ENCODE measurements around the gene PACS2.

The PACS2 gene

GRCh38 chr14:105375635-105376057, 61.1 kb downstream of the PACS2 start:
- no peak for DNase-seq

GRCh38 chr14:105376521-105377440, 62.2 kb downstream of the PACS2 start:
- DNase-seq: no peak

- DNase-seq: no peak
These were observed 63.1 kb downstream of the PACS2 start for GRCh38 chr14:105377555-105378182.

GRCh38 chr14:105378199-105378598, 63.7 kb downstream of the PACS2 start:
- DNase-seq: no peak

GRCh38 chr14:105378873-105379685, 64.5 kb downstream of the PACS2 start:
- DNase-seq: no peak

- DNase-seq: no peak
These were observed 65.4 kb downstream of the PACS2 start for GRCh38 chr14:105379946-105380345.

- no peak for DNase-seq
These were observed 66.2 kb downstream of the PACS2 start for GRCh38 chr14:105380756-105381155.

- no peak for DNase-seq
These were observed 67.1 kb downstream of the PACS2 start for GRCh38 chr14:105381446-105382342.

- DNase-seq: no peak
These were observed 68.0 kb downstream of the PACS2 start for GRCh38 chr14:105382343-105383082.

- no peak for DNase-seq
These were observed 68.7 kb downstream of the PACS2 start for GRCh38 chr14:105383083-105383730.

GRCh38 chr14:105384041-105384557, 69.6 kb downstream of the PACS2 start:
- DNase-seq: no peak

- DNase-seq: no peak
These were observed 70.2 kb downstream of the PACS2 start for GRCh38 chr14:105384605-105385321.

GRCh38 chr14:105385322-105385637, 70.7 kb downstream of the PACS2 start:
- DNase-seq: no peak

- DNase-seq: no peak
These were observed 71.3 kb downstream of the PACS2 start for GRCh38 chr14:105385698-105386365.

- DNase-seq: no peak
These were observed 72.3 kb downstream of the PACS2 start for GRCh38 chr14:105386581-105387529.

- DNase-seq: no peak
These were observed 73.0 kb downstream of the PACS2 start for GRCh38 chr14:105387530-105387922.

- DNase-seq: no peak
These were observed 73.8 kb downstream of the PACS2 start for GRCh38 chr14:105388110-105388951.

All from CD4-positive, alpha-beta T cell treated with Interleukin-17A for 4 hours (primary cell).